Transverse colon (tissue), 4 donors: ENCODE results near the gene TSPYL4.

ENCODE experiments used
- CTCF ChIP-seq, 5 experiments: fragments of 200-600 bp in 3 of 5; fragments of 450-650 bp in 2 of 5; sonication (generic) in 3 of 5; IDR thresholded peaks; 1 replicate in 2 of 5; 2 replicates in 3 of 5; pipeline ENCODE4 v1.5.1; 2016 to 2017; ENCODE audit warnings: antibody characterized with exemption in 5 of 5, inconsistent platforms in 3 of 5, mild to moderate bottlenecking in 2 of 5, moderate library complexity in 1 of 5
- POLR2A ChIP-seq: fragments of 450-650 bp; IDR thresholded peaks from one replicate; pipeline ENCODE4 v1.6.1; 2016; ENCODE audit warnings: antibody characterized with exemption, mild to moderate bottlenecking, moderate library complexity
- POLR2AphosphoS5 ChIP-seq, 3 donors: sonication (generic); formaldehyde crosslinking; IDR thresholded peaks; one replicate each; pipeline ENCODE4 v1.6.1; 2016; ENCODE audit warnings: antibody characterized with exemption in 3 of 3

- TF ChIP-seq CTCF (IDR thresholded peaks at IDR 0.05) (no peak), POLR2A (no peak), POLR2AphosphoS5 (IDR thresholded peaks at IDR 0.05) (no peak)
Observed at GRCh38 chr6:116246089-116246488, 7.8 kb downstream of the TSPYL4 start.
